Stimulated activated naive B cell treated with anti-CD40 and anti-IgM and Interleukin-4, amounts not matched to agents 10 μg/mL and 1 μg/mL and 100 μg/mL, for 72 hours (primary cell): ENCODE data around the gene AMIGO3.

Source experiments
- ATAC-seq, 2 donors: fragments of 150-1000 bp; cut with Tn5 transposase; replicated peaks; 2 replicates each; pipeline ENCODE4 v1.10.0; 2021; ENCODE audit warnings: moderate library complexity in 1 of 2
- DNase-seq: peaks from one replicate; pipeline ENCODE4 v3.0.0; 2021
- H3K27ac Mint-ChIP-seq: one replicate; pipeline ENCODE4 v1.8.0; 2022; ENCODE audit warnings: mild to moderate bottlenecking, mixed read lengths
- H3K27me3 Mint-ChIP-seq, 2 donors: one replicate each; pipeline ENCODE4 v1.8.0; 2022; ENCODE audit warnings: mixed read lengths in 2 of 2
- H3K36me3 Mint-ChIP-seq, 2 donors: one replicate each; pipeline ENCODE4 v1.8.0; 2022; ENCODE audit warnings: mixed read lengths in 2 of 2, mild to moderate bottlenecking in 1 of 2
- H3K4me1 Mint-ChIP-seq, 2 donors: one replicate each; pipeline ENCODE4 v1.8.0; 2022; ENCODE audit warnings: mixed read lengths in 2 of 2, mild to moderate bottlenecking in 1 of 2
- H3K4me3 Mint-ChIP-seq, 2 donors: one replicate each; pipeline ENCODE4 v1.8.0; 2022; ENCODE audit warnings: mild to moderate bottlenecking in 2 of 2, mixed read lengths in 2 of 2, moderate library complexity in 1 of 2
- H3K9me3 Mint-ChIP-seq, 2 donors: one replicate each; pipeline ENCODE4 v1.8.0; 2022; ENCODE audit warnings: mixed read lengths in 2 of 2, mild to moderate bottlenecking in 1 of 2

AMIGO3 gene

DNA sequence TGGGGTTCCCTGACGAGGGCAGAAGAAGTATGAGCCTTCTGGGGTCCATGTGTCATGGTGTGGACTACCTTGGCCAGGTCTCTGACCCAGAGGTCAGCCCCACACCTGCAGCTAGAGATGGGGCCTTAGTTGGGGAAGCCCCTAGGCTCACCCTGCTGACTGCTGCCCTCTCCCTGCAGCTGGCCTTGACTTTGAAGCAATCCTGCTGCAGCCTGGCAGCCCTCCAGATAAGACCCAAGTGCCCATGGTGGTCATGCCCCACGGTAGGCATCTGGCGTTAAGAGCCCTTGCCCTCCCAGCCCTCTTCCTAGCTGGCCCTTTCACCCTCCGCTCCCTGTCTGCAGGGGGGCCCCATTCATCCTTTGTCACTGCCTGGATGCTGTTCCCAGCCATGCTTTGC, 37.9 kb downstream of the AMIGO3 start:
- Mint-ChIP-seq H3K4me3 (no peak overlapping the region), H3K36me3 (peaks cover 54 to 60% of the 10 kb centered on the region in 2 donors), H3K27ac (no peak overlapping the region), H3K9me3 (no peaks in the 10 kb centered on the region), H3K4me1 (peaks cover 24 to 34% of the 10 kb centered on the region in 2 donors), H3K27me3 (peaks cover 5% of the 10 kb centered on the region in 2 donors)
- DNase-seq (no peak), ATAC-seq (peak in 1 of 2 donors; percentile 10)

DNA sequence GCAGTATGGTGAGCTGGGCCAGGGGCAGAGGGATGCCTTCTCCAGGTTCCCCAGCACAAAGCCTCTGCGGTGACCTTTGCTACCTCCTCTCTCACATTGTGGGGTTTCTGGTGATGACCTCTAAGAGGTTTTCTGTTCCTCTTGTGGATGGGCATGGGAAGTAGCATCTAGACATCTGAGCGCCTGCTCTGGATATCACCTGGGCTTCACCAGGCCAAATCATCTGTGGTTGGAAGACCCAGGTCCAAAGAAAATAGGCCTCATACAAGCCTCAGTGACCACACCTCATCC, 38.3 kb downstream of the AMIGO3 start:
- peak overlapping the region in 1 of 2 donors; percentile 39 for H3K4me3 Mint-ChIP-seq
- peaks cover 5% of the 10 kb centered on the region in 2 donors for H3K27me3 Mint-ChIP-seq
- peaks cover 25 to 32% of the 10 kb centered on the region in 2 donors for H3K4me1 Mint-ChIP-seq
- DNase-seq (no peak), ATAC-seq (peak; percentile 76 to 78)
- no peaks in the 10 kb centered on the region for H3K9me3 Mint-ChIP-seq
- peaks cover 55 to 62% of the 10 kb centered on the region in 2 donors for H3K36me3 Mint-ChIP-seq
- no peak overlapping the region for H3K27ac Mint-ChIP-seq

DNA sequence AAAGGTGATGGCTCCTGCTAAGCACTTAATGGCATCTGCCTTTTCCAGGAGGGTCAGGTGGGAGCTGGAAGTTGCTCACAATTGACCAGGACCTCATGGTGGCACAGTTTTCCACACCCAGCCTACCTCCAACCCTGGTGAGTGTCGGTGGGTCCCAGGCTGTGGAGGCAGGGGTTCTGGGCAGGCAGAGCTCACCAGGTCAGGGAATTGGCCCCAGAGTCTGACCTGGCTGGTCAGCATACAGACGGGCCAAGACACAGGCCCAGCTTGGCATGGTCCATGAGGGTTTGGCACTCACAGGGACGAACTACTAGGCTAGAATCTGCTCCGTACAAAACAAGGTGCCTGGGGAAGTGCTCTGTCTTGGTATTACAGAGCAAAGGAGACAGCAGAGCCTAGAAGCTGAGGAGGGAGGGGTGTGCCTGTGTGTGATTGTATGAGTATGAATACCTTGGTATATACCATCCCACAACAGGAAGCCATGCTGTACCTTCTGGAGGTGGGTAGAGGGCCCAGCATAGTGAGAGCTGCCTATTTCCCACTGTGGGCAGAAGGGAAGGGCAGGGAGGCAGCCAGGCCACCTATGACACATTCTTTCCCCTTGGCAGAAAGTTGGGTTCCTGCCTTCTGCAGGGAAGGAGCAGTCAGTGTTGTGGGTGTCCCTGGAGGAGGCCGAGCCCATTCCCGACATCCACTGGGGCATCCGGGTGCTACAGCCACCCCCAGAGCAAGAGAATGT, 38.8 kb downstream of the AMIGO3 start:
- ATAC-seq (peak; percentile 76 to 80), DNase-seq (no peak)
- Mint-ChIP-seq H3K4me3 (peak overlapping the region in 1 of 2 donors; percentile 39), H3K27me3 (peaks cover 5% of the 10 kb centered on the region in 2 donors), H3K27ac (peak overlapping the region; percentile 39), H3K9me3 (no peaks in the 10 kb centered on the region), H3K4me1 (peaks cover 28 to 32% of the 10 kb centered on the region in 2 donors), H3K36me3 (peaks cover 60 to 67% of the 10 kb centered on the region in 2 donors)

DNA sequence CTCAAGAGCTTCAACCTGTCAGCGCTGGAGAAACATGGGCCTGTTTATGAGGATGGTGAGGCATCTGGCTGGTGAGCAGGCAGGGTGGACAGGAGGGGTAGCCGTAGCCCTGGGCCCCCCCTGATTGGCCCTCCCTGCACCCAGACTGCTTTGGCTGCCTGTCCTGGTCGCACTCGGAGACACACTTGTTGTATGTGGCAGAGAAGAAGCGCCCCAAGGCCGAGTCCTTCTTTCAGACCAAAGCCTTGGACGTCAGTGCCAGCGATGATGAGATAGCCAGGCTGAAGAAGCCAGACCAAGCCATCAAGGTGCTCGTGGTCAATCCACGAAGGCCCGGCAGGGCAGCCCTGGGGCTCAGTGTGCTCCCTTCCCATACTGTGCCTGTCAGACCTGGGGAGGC, 43.6 kb downstream of the AMIGO3 start:
- Mint-ChIP-seq H3K36me3 (peaks cover 37 to 50% of the 10 kb centered on the region in 2 donors), H3K4me3 (no peak overlapping the region), H3K27me3 (no peaks in the 10 kb centered on the region), H3K9me3 (no peaks in the 10 kb centered on the region), H3K27ac (no peak overlapping the region), H3K4me1 (peaks cover 38 to 40% of the 10 kb centered on the region in 2 donors)
- ATAC-seq, result no peak
- DNase-seq, result no peak

DNA sequence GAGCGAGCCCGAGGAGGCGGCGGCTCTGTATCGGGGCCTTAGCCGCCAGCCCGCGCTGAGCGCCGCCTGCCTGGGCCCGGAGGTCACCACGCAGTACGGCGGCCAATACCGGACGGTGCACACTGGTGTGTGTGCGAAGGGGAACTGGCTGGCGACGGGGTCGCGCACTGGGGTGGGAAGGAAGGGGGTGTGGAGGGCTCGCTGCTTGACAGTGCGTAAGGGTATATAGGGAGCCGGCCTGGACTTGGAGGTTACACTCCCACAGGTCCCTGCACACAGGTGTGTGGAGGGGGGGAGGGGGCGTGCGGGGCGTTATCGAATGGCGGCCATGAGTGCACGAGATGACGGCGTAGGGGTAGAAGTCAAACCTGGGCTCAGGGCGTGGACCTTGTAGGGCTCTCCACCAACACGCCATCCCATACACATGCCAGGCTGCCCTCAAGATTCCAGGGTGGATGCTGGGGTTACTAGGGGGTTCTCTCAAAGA, 44.9 kb downstream of the AMIGO3 start:
- Mint-ChIP-seq H3K27me3 (no peaks in the 10 kb centered on the region), H3K27ac (peak overlapping the region; percentile 99)
- peak; percentile 30 to 32 for ATAC-seq

DNA sequence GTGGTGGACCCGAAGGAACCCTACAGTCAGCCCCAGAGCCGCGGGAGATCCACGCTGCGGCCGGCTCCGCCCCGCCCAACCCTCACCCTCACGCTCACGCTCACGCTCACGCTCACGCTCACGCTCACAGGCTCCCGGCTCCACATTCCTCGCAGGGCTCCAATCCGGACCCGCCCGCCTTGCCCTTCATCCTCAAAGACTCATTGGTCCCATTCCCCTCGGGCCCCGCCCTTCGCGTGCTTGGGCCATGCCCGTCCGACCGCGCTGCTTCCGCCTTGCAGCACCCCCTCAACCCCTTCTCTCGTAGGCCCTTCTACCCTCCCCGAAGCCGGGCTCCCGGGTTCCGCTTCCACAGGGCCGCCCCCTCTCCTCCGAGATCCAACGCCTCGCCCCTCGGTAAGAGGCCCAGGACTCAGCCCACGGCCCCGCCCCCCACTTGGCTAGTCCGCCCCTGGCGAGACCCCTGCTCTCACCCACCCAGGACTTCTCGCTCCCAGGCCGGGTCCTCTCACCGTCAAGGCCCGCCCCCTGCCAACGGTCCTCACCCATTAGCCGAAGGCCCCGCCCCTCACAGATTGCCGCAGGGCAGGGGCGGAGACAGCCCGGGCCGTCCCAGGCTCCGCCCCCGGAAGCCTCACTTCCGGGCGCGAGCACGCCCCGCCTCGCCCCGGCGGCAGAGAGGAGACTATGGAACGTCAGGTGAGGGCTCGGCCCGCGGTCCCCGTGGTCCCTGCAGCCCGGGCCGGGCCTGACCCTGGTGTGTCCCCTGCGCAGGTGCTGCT, 45.6 kb downstream of the AMIGO3 start, which contains the start of gene APEH:
Gene APEH (plus strand): TSS at position 637 of the 782 bp plus-strand sequence. CDS start 51 bp downstream, at position 688.
- peaks cover 24 to 30% of the 10 kb centered on the region in 2 donors for H3K4me1 Mint-ChIP-seq
- DNase-seq (peak; percentile 98), ATAC-seq (peak; percentile 88 to 89)
- H3K9me3 Mint-ChIP-seq, result no peaks in the 10 kb centered on the region
- H3K27ac Mint-ChIP-seq, result peak within 1 kb of the TSS; percentile 99
- no peaks in the 10 kb centered on the region for H3K27me3 Mint-ChIP-seq
- H3K36me3 Mint-ChIP-seq, result peaks cover 25 to 35% of the 10 kb centered on the region in 2 donors
- peak within 1 kb of the TSS; percentile 95 to 98 for H3K4me3 Mint-ChIP-seq

More for the DNA sequence above, 44.9 kb downstream of the AMIGO3 start:
- peak overlapping the region; percentile 95 to 98 for H3K4me3 Mint-ChIP-seq
- H3K36me3 Mint-ChIP-seq, result peaks cover 25 to 36% of the 10 kb centered on the region in 2 donors
- no peaks in the 10 kb centered on the region for H3K9me3 Mint-ChIP-seq
- DNase-seq, result no peak
- H3K4me1 Mint-ChIP-seq, result peaks cover 24 to 30% of the 10 kb centered on the region in 2 donors

DNA sequence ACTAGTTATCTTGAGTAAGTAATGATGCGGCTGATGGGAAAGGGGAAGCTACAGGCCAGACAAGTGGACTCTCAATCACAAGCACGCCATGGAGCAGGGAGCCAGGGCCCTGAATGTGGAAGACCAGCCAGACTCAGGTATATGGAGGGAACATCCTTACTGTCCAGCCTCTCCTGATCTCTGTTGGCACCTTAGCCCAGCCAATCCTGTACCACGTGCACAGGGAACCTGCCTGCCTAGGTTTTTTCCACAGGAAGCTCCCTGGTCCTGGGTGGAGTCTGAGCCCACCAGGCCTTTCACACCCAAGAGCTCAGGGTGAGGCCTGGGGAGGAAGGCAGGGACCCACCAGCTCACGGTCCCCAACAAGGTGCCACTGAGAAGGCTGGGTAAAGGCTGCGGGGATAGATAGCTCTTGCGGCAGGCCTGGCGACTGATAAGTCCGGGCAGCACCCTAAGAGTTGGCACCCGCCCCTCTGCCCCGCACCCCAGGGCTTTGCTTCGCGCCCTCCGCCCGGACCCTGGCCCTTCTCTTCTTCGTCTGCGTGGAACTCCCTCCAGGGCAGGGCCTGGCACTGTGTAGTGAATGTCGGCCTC, 46.3 kb downstream of the AMIGO3 start:
- Mint-ChIP-seq H3K4me3 (peak overlapping the region; percentile 95 to 98), H3K9me3 (no peaks in the 10 kb centered on the region), H3K36me3 (peaks cover 20 to 31% of the 10 kb centered on the region in 2 donors), H3K4me1 (peaks cover 24 to 29% of the 10 kb centered on the region in 2 donors), H3K27me3 (peaks cover 0 to 3% of the 10 kb centered on the region in 2 donors), H3K27ac (peak overlapping the region; percentile 99)
- ATAC-seq (peak; percentile 3 to 4), DNase-seq (peak; percentile 31)

DNA sequence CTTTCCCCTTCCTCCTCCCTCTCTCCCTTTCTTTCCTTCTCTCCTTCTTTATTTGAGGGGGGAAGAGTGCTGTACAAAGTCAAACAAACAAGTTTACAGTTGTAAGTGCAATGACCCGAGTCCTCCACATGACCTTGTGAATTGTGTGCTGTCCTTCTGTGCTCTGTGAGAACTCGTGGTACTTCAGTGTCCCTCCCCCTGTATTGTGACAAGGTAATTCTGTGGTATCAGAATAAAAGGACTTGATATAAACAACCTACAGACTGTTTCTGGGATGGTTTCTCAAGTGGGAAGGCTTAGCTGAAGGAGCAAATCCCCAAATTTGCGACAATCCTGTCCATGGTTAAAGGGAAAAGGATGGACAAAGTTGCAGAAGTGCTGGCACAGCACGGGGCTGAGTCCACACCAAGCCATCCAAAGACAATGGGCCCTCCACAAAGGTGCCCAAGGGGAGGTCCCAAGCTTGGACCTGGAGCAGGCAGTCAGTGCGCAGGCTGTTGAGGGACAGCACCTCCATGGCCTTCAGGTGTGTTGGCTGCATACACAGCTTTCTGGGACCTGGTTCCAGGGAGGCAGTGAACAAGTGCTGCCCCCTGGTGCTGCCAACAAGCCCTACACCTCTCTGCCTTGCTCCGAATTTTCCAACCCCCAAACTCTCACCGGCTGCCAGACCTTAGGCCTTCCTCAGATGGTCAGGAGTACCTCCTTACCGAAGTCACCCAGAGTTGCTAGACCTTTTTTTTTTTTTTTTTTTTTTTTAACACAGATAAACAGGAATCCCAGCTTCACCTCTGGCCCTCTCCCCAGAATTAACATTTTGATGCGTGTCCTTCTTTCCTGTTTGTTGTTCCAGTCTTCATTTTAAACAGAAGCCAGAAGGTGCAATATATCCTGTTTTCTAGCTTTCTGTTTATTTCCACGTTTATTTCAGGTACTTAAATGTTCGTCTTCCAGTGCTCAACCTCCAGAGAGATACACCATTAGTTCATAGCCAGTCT, 47.9 kb downstream of the AMIGO3 start:
- peak overlapping the region in 1 of 2 donors; percentile 22 for H3K4me3 Mint-ChIP-seq
- no peaks in the 10 kb centered on the region for H3K9me3 Mint-ChIP-seq
- peak; percentile 55 for DNase-seq
- peak overlapping the region; percentile 3 for H3K27ac Mint-ChIP-seq
- peak in 1 of 2 donors; percentile 6 for ATAC-seq
- H3K4me1 Mint-ChIP-seq, result peaks cover 23 to 24% of the 10 kb centered on the region in 2 donors
- H3K36me3 Mint-ChIP-seq, result peaks cover 10 to 16% of the 10 kb centered on the region in 2 donors
- H3K27me3 Mint-ChIP-seq, result peaks cover 6 to 7% of the 10 kb centered on the region in 2 donors

DNA sequence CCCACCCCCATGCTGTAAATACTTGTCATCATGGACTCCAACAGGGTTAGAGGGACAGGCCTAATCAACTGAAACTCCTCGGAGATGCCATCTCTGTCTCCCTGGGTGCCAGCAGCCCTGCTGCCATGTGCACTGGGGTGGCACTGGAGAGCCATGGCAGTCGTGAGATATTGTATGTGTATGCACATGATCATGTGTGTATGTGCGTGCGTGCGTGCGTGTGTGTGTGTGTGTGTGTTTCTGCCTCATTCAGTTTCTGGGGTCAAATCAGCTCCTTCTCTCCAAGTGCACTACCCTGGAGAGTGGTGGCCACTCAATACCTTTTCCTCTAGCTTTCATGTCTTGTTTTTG, 48.6 kb downstream of the AMIGO3 start:
- DNase-seq, result no peak
- ATAC-seq, result no peak
- no peak overlapping the region for H3K27ac Mint-ChIP-seq
- peaks cover 7 to 10% of the 10 kb centered on the region in 2 donors for H3K27me3 Mint-ChIP-seq
- peaks cover 6 to 12% of the 10 kb centered on the region in 2 donors for H3K36me3 Mint-ChIP-seq
- H3K4me3 Mint-ChIP-seq, result no peak overlapping the region
- H3K4me1 Mint-ChIP-seq, result peaks cover 20 to 21% of the 10 kb centered on the region in 2 donors
- no peaks in the 10 kb centered on the region for H3K9me3 Mint-ChIP-seq

DNA sequence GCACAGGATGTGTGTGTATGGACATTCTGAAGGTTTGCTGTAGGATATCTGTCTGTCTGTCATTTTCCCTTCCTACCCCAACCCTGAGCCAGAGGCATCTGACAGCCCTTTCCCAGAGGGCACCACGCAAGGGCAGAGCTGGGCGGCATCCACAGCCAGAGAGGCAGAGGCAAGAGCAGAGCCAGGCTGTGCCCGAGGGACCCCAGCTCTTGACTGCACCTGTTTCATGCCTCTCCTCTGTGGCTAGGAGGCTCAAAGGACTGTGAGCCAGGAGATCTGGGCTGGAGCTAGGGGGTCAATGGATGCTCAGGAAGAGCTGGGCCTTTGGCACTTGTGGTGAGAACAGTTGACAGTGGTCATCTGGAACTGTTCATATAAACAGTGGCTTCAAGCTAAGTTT, 50.1 kb downstream of the AMIGO3 start:
- Mint-ChIP-seq H3K4me1 (peaks cover 7 to 11% of the 10 kb centered on the region in 2 donors), H3K27ac (no peak overlapping the region), H3K36me3 (peaks cover 0 to 6% of the 10 kb centered on the region in 2 donors), H3K27me3 (peaks cover 10 to 13% of the 10 kb centered on the region in 2 donors), H3K9me3 (no peaks in the 10 kb centered on the region), H3K4me3 (no peak overlapping the region)
- DNase-seq (no peak), ATAC-seq (no peak)

DNA sequence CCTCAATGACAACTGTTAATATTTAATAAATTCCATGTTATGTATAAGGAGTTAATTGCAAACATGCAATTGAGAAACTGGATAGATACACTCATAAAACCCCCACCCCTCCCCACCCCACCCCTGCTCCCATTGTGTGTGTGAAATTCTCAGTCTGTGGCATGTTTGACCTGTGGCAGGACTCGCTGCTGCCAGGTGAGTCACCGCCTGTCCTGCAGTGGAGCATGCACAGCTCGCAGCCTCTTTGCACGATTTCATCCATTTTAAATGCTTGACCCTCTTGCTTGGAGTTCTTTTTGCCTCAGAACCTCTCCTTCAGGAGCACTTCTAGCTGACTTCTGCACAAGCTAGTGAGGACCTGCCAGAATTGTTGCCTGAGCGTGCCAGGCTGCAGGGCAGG, 50.6 kb downstream of the AMIGO3 start:
- H3K9me3 Mint-ChIP-seq, result no peaks in the 10 kb centered on the region
- peaks cover 0 to 6% of the 10 kb centered on the region in 2 donors for H3K36me3 Mint-ChIP-seq
- no peak overlapping the region for H3K4me3 Mint-ChIP-seq
- peaks cover 10 to 13% of the 10 kb centered on the region in 2 donors for H3K27me3 Mint-ChIP-seq
- peaks cover 7 to 11% of the 10 kb centered on the region in 2 donors for H3K4me1 Mint-ChIP-seq
- no peak for DNase-seq
- no peak for ATAC-seq
- H3K27ac Mint-ChIP-seq, result no peak overlapping the region

DNA sequence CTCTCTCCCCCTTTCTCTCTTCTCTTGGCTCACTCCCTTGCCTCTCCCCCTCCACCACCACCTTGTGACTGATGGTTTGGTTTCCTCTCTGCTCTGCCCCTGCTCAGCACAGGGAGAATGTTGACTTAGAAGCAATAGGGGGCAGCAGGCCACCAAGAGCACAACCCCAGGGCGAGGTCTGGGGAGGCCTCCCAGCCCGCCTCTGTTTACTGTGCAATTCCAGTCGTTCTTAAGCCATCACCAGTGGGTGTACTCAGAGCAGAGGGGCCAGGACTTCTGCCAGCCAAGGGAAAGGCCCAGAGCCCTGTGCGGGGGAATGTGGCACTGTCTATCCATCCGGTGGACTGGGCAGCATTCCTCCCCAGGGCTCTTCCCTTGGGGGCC, 51.1 kb downstream of the AMIGO3 start:
- H3K27ac Mint-ChIP-seq, result no peak overlapping the region
- no peak for ATAC-seq

DNA sequence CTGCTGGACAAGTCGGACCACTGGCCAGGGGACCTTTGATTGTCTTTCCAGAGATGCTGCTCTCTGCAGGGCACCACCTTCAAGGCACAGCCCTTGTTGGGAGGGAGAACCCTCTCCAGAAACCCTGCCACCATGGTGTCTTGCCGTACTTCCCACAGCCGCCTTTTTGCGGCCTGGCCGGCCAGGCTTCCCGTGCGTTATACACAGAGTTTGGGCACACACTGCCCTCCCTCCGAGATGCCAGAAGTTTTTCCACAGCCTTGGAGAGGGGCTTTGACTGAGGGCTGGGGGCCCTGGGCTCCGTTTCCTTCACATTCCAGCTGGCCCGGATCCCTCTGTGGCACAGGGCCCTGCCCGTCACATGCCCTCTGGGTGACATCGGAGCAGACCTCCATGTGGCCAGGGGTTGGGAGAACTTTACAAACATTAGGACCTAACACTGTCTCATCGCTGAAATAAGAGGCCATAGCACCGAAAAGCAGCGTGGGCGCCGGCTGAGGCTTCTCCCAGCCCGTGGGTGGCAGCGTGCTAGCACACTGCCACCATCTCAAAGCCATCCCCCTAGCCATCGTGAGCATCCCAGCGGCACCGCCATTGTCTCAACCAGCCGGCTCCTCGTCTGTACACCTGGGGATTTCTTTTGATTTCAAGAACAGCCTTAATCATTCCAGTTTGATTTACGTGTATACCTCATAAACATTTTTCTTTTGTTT, 51.6 kb downstream of the AMIGO3 start:
- Mint-ChIP-seq H3K27ac (no peak overlapping the region), H3K27me3 (peaks cover 10 to 13% of the 10 kb centered on the region in 2 donors), H3K9me3 (no peaks in the 10 kb centered on the region), H3K36me3 (peaks cover 0 to 3% of the 10 kb centered on the region in 2 donors), H3K4me1 (peaks cover 7% of the 10 kb centered on the region in 2 donors), H3K4me3 (no peak overlapping the region)
- ATAC-seq (no peak), DNase-seq (no peak)

More for the DNA sequence above, 51.1 kb downstream of the AMIGO3 start:
- no peaks in the 10 kb centered on the region for H3K9me3 Mint-ChIP-seq
- DNase-seq, result no peak
- peaks cover 10 to 13% of the 10 kb centered on the region in 2 donors for H3K27me3 Mint-ChIP-seq
- H3K4me1 Mint-ChIP-seq, result peaks cover 7 to 11% of the 10 kb centered on the region in 2 donors
- no peak overlapping the region for H3K4me3 Mint-ChIP-seq
- peaks cover 0 to 6% of the 10 kb centered on the region in 2 donors for H3K36me3 Mint-ChIP-seq
